ENCODE data around the gene ODAPH.

GRCh38 chr4:75567725-75568124 is 11.9 kb downstream of the ODAPH start:
- TF ChIP-seq, protein P1, sequence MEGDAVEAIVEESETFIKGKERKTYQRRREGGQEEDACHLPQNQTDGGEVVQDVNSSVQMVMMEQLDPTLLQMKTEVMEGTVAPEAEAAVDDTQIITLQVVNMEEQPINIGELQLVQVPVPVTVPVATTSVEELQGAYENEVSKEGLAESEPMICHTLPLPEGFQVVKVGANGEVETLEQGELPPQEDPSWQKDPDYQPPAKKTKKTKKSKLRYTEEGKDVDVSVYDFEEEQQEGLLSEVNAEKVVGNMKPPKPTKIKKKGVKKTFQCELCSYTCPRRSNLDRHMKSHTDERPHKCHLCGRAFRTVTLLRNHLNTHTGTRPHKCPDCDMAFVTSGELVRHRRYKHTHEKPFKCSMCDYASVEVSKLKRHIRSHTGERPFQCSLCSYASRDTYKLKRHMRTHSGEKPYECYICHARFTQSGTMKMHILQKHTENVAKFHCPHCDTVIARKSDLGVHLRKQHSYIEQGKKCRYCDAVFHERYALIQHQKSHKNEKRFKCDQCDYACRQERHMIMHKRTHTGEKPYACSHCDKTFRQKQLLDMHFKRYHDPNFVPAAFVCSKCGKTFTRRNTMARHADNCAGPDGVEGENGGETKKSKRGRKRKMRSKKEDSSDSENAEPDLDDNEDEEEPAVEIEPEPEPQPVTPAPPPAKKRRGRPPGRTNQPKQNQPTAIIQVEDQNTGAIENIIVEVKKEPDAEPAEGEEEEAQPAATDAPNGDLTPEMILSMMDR (IDR thresholded peaks at IDR 0.05), result no peak
- no peak for TF ChIP-seq POLR2A (IDR thresholded peaks at IDR 0.05)
